Measurements from ENCODE around the gene LSM12. TPM values are rescaled to one million over a fixed set of nuclear protein-coding genes. Genes with fewer than 3 reads are reported as not detected.
A peak's percentile ranks its signal among the peaks of the same experiment; 100 is the strongest.

Gene LSM12
- total RNA-seq, 1 experiment from 2014 or later, result 85.5 TPM

DNA sequence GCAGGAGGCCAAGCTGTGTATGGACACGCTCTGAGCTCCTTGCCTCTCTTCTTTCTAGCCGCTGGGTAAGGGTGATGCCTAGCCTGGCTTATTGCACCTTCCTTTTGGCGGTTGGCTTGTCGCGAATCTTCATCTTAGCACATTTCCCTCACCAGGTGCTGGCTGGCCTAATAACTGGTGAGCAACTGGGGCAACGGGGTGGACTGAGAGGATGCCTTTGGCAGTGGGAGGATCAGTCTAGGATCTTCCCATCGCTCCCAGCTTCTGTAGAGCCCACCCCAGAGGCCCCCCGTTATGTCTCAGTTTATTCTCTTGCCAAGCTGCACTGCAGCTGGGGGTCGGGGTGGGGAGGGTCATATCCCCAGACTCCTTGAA is 8.4 kb upstream of the LSM12 start:
- peaks cover 13% of the 10 kb centered on the region for H3K4me1 Mint-ChIP-seq (ENCODE audit: low read depth, unreplicated experiment)
- peaks cover 29% of the 10 kb centered on the region for H3K36me3 Mint-ChIP-seq (ENCODE audit: insufficient read depth, unreplicated experiment)
- no TSS peak for BruUV-seq (replicated peaks)
- peaks cover 8% of the 10 kb centered on the region; the same call in 1 of the 2 replicates for H3K4me1 ChIP-seq
- CTCF ChIA-PET, result no interaction called here
- POLR2A ChIA-PET, result no interaction called here
- no peaks in the 10 kb centered on the region for H3K27me3 Mint-ChIP-seq (ENCODE audit: insufficient read depth, unreplicated experiment)
- no peaks in the 10 kb centered on the region for H3K9me3 Mint-ChIP-seq (ENCODE audit: unreplicated experiment)
- no peak for DNase-seq
- no peaks in the 10 kb centered on the region for H3K27me3 ChIP-seq (replicated peaks; ENCODE audit: control insufficient read depth, insufficient read depth, low read length)
- no peaks in the 10 kb centered on the region for H3K9me3 ChIP-seq
- intact Hi-C loops (cut with micrococcal nuclease; ENCODE audit: unreplicated experiment), result no loop called here
- no peak overlapping the region for H3K4me3 ChIP-seq (ENCODE audit: low read depth, low read length)
- H3K4me3 Mint-ChIP-seq (ENCODE audit: unreplicated experiment), result no peak overlapping the region
- no peak overlapping the region for H3K27ac Mint-ChIP-seq (ENCODE audit: unreplicated experiment)
- TF ChIP-seq, protein P1, sequence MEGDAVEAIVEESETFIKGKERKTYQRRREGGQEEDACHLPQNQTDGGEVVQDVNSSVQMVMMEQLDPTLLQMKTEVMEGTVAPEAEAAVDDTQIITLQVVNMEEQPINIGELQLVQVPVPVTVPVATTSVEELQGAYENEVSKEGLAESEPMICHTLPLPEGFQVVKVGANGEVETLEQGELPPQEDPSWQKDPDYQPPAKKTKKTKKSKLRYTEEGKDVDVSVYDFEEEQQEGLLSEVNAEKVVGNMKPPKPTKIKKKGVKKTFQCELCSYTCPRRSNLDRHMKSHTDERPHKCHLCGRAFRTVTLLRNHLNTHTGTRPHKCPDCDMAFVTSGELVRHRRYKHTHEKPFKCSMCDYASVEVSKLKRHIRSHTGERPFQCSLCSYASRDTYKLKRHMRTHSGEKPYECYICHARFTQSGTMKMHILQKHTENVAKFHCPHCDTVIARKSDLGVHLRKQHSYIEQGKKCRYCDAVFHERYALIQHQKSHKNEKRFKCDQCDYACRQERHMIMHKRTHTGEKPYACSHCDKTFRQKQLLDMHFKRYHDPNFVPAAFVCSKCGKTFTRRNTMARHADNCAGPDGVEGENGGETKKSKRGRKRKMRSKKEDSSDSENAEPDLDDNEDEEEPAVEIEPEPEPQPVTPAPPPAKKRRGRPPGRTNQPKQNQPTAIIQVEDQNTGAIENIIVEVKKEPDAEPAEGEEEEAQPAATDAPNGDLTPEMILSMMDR (IDR thresholded peaks at IDR 0.05; ENCODE audit: insufficient read depth in 1 of 2, low read depth in 1 of 2, low read length in 1 of 2, severe bottlenecking in 1 of 2, unreplicated experiment in 1 of 2), result no peak
- peaks cover 4% of the 10 kb centered on the region for H3K36me3 ChIP-seq (ENCODE audit: control insufficient read depth, insufficient read depth, low read length)

DNA sequence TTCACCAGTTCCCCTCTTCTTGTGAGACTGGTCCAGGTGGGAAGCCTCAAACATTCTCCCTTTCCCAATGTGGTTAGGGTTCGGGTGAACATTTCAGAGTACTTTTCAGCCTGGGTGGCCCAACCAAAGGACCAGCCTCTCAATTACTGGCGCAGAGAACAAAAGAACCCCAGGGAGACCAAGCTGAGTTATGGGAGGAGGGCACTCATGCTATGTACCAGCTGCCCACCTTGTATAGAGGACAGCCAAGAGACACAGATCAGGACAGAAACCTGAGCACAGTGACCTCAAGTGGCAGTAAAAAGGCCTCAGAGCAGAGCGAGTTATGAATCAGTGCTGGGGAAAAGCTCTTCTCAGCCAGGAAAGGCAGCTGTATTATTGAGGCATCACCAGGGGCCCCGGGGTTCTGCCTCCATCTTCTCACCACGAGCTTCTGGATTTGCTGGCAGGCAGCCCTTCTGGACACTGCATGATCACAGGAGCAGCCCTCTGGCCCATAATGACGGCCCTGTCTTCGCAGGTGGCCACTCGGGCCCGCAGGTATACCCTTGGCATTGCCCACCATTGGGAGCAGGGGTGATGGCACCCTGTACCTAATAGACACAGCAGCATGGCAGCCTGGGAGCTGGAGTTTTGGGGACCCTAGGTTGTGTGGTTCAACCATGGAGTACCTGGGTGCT is 7.9 kb upstream of the LSM12 start:
- CTCF ChIA-PET, result interaction anchor here (0.6 kb wide), 1 partner anchor 97 kb away, joined by 3 read pairs; no protein-coding TSS in a partner anchor
- intact Hi-C loops (cut with micrococcal nuclease; ENCODE audit: unreplicated experiment), result no loop called here
- no TSS peak for BruUV-seq (replicated peaks)
- Histone ChIP-seq H3K27me3 (replicated peaks; ENCODE audit: control insufficient read depth, insufficient read depth, low read length) (no peaks in the 10 kb centered on the region), H3K36me3 (ENCODE audit: control insufficient read depth, insufficient read depth, low read length) (peaks cover 4% of the 10 kb centered on the region), H3K4me1 (peaks cover 10% of the 10 kb centered on the region; the same call in 1 of the 2 replicates), H3K4me3 (ENCODE audit: low read depth, low read length) (no peak overlapping the region), H3K9me3 (no peaks in the 10 kb centered on the region)
- Mint-ChIP-seq H3K4me1 (ENCODE audit: low read depth, unreplicated experiment) (peaks cover 15% of the 10 kb centered on the region), H3K36me3 (ENCODE audit: insufficient read depth, unreplicated experiment) (peaks cover 29% of the 10 kb centered on the region), H3K27me3 (ENCODE audit: insufficient read depth, unreplicated experiment) (no peaks in the 10 kb centered on the region), H3K4me3 (ENCODE audit: unreplicated experiment) (no peak overlapping the region), H3K9me3 (ENCODE audit: unreplicated experiment) (no peaks in the 10 kb centered on the region), H3K27ac (ENCODE audit: unreplicated experiment) (no peak overlapping the region)
- POLR2A ChIA-PET, result no interaction called here
- TF ChIP-seq, protein P1 (IDR thresholded peaks at IDR 0.05; ENCODE audit: insufficient read depth in 1 of 2, low read depth in 1 of 2, low read length in 1 of 2, severe bottlenecking in 1 of 2, unreplicated experiment in 1 of 2), result no peak
- DNase-seq, result no peak

DNA sequence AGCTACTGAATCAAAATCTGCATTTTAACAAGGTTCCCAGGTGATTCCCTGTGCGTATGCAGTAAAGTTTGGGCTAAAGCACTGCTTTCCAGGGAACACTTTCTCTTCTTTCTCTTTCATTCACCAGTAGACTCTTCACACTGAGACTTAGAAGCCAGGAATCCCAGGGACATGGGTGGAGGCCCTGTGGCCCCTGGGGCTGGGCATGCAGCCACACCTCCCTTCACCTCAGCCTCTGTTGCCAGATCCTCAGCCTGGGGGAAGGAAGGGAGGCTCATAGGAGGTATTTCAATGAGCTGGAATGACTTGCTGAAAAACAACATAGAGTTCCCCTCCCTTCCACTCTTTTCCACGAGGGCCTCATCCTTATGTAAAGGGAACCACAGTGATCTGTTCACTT is 5.3 kb upstream of the LSM12 start:
- POLR2A ChIA-PET, result interaction anchor here (0.5 kb wide), 3 partner anchors 12 to 37 kb away, joined by 3 to 5 read pairs (median 4); no protein-coding TSS in a partner anchor
- Mint-ChIP-seq H3K4me1 (ENCODE audit: low read depth, unreplicated experiment) (peaks cover 15% of the 10 kb centered on the region), H3K27me3 (ENCODE audit: insufficient read depth, unreplicated experiment) (no peaks in the 10 kb centered on the region), H3K4me3 (ENCODE audit: unreplicated experiment) (peak overlapping the region; percentile 96), H3K27ac (ENCODE audit: unreplicated experiment) (peak overlapping the region; percentile 100), H3K9me3 (ENCODE audit: unreplicated experiment) (no peaks in the 10 kb centered on the region), H3K36me3 (ENCODE audit: insufficient read depth, unreplicated experiment) (peaks cover 30% of the 10 kb centered on the region)
- no peak for DNase-seq
- peaks cover 18% of the 10 kb centered on the region for H3K4me1 ChIP-seq
- CTCF ChIA-PET, result interaction anchor here (0.6 kb wide), 1 partner anchor 12 kb away, joined by 3 read pairs; no protein-coding TSS in a partner anchor
- peak overlapping the region; percentile 89 for H3K4me3 ChIP-seq (ENCODE audit: low read depth, low read length)
- H3K9me3 ChIP-seq, result no peaks in the 10 kb centered on the region
- TF ChIP-seq, protein P1 (IDR thresholded peaks at IDR 0.05; ENCODE audit: insufficient read depth in 1 of 2, low read depth in 1 of 2, low read length in 1 of 2, severe bottlenecking in 1 of 2, unreplicated experiment in 1 of 2), result no peak
- peaks cover 4% of the 10 kb centered on the region for H3K36me3 ChIP-seq (ENCODE audit: control insufficient read depth, insufficient read depth, low read length)
- BruUV-seq (replicated peaks), result no TSS peak
- no peaks in the 10 kb centered on the region for H3K27me3 ChIP-seq (replicated peaks; ENCODE audit: control insufficient read depth, insufficient read depth, low read length)
- intact Hi-C loops (cut with micrococcal nuclease; ENCODE audit: unreplicated experiment), result loop anchor here (2.0 kb wide), 1 partner anchor 51 kb away; the partner anchor contains the start of gene HDAC5
